ENCODE data around the gene CTXND1.

GRCh38 chr15:80191897-80192595 lies 60.0 kb downstream of the CTXND1 start:
- TF ChIP-seq CTCF (IDR thresholded peaks at IDR 0.05; ENCODE audit: low read length), result no peak
- TF ChIP-seq EZH2phosphoT487 (IDR thresholded peaks at IDR 0.05; ENCODE audit: low read length), result no peak
- no peak for TF ChIP-seq EZH2 (optimal IDR thresholded peaks at IDR 0.05; ENCODE audit: low read depth, low read length)
